IMR-90 (cell line): ENCODE data around the gene SORBS1. TPM values are rescaled to one million over a fixed set of nuclear protein-coding genes. Genes with fewer than 3 reads are reported as not detected.

Experiments
- ATAC-seq: fragments of 200-7000 bp; cut with Tn5 transposase; 2 replicates; pipeline ENCODE4 v1.9.1; 2020; ENCODE audit warnings: low read depth, mild to moderate bottlenecking, moderate library complexity
- BruUV-seq: library from RNA; stranded (reverse); fragments of 400-500 nt; replicated peaks from 2 replicates; lab custom pipeline; 2021; lab: Mats Ljungman, UMichigan
- CTCF ChIA-PET: fragments of 300-600 bp; formaldehyde crosslinking; extraction: SDS; loops from one replicate; lab custom pipeline; 2021; ENCODE audit warnings: antibody characterized with exemption; lab: Yijun Ruan, JAX
- POLR2A ChIA-PET: fragments of 300-600 bp; sonication (Branson Sonifier 250); formaldehyde crosslinking; loops from one replicate; lab custom pipeline; 2022; ENCODE audit warnings: antibody characterized with exemption; ENCODE audit not compliant: unreplicated experiment; lab: Charles Lee
- DNase-seq: peaks from one replicate; pipeline ENCODE4 v3.0.0; 2013
- H2AFZ ChIP-seq: replicated peaks from 2 replicates; pipeline ENCODE3; 2013; ENCODE audit warnings: low read length, mild to moderate bottlenecking; ENCODE audit not compliant: poor library complexity
- H2AK5ac ChIP-seq: 2 replicates; pipeline ENCODE4 v1.6.1; 2013; ENCODE audit warnings: low read depth, low read length, inconsistent platforms
- H2AK9ac ChIP-seq: replicated peaks from 2 replicates; pipeline ENCODE3; 2013; ENCODE audit warnings: mild to moderate bottlenecking, low read depth, low read length, moderate library complexity; ENCODE audit not compliant: poor library complexity
- H2BK120ac ChIP-seq: 2 replicates; pipeline ENCODE4 v1.6.1; 2013; ENCODE audit warnings: low read depth, low read length, inconsistent platforms
- H2BK15ac ChIP-seq: 3 replicates; pipeline ENCODE4 v1.6.1; 2013; ENCODE audit warnings: low read depth, low read length, inconsistent platforms
- H2BK20ac ChIP-seq: 2 replicates; pipeline ENCODE4 v1.6.1; 2013; ENCODE audit warnings: low read depth, mild to moderate bottlenecking, inconsistent platforms, low read length, moderate library complexity
- H2BK5ac ChIP-seq: 2 replicates; pipeline ENCODE4 v1.6.1; 2013; ENCODE audit warnings: mild to moderate bottlenecking, low read depth, low read length, inconsistent platforms; ENCODE audit not compliant: poor library complexity, severe bottlenecking
- H3K14ac ChIP-seq: replicated peaks from 2 replicates; pipeline ENCODE4 v1.6.1; 2013; ENCODE audit warnings: low read depth, low read length, inconsistent platforms
- H3K18ac ChIP-seq: 2 replicates; pipeline ENCODE4 v1.6.1; 2013; ENCODE audit warnings: low read depth, low read length, control low read depth
- H3K23ac ChIP-seq: 2 replicates; pipeline ENCODE4 v1.6.1; 2013; ENCODE audit warnings: low read depth, low read length, inconsistent platforms
- H3K27ac ChIP-seq: 2 replicates; pipeline ENCODE4 v1.5.1; 2013; ENCODE audit warnings: mild to moderate bottlenecking, control low read depth, low read length; ENCODE audit not compliant: insufficient read depth
- H3K27me3 ChIP-seq: 2 replicates; pipeline ENCODE4 v1.6.1; 2013; ENCODE audit warnings: low read length; ENCODE audit not compliant: control insufficient read depth, insufficient read depth
- H3K36me3 ChIP-seq: 2 replicates; pipeline ENCODE4 v1.6.1; 2013; ENCODE audit warnings: low read length, mixed read lengths; ENCODE audit not compliant: control insufficient read depth, insufficient read depth
- H3K4ac ChIP-seq: 2 replicates; pipeline ENCODE4 v1.6.1; 2013; ENCODE audit warnings: low read depth, low read length, inconsistent platforms
- H3K4me1 ChIP-seq: 2 replicates; pipeline ENCODE4 v1.6.1; 2013; ENCODE audit warnings: low read length, mixed read lengths; ENCODE audit not compliant: control insufficient read depth, insufficient read depth
- H3K4me2 ChIP-seq: 2 replicates; pipeline ENCODE4 v1.6.1; 2013; ENCODE audit warnings: low read depth, mild to moderate bottlenecking, control low read depth, low read length, moderate library complexity
- H3K4me3 ChIP-seq: 2 replicates; pipeline ENCODE4 v1.5.1; 2013; ENCODE audit warnings: low read depth, mild to moderate bottlenecking, control low read depth, low read length, moderate library complexity; ENCODE audit not compliant: insufficient read depth
- H3K56ac ChIP-seq: 2 replicates; pipeline ENCODE4 v1.6.1; 2013; ENCODE audit warnings: low read length, inconsistent platforms; ENCODE audit not compliant: insufficient read depth; ENCODE audit errors: extremely low read depth
- H3K79me1 ChIP-seq, 2 experiments: 2 replicates each; pipeline ENCODE4 v1.6.1; 2013; ENCODE audit warnings: low read length in 2 of 2, inconsistent platforms in 1 of 2, low read depth in 1 of 2
- H3K9ac ChIP-seq: 2 replicates; pipeline ENCODE4 v1.6.1; 2013; ENCODE audit warnings: low read depth, low read length, control low read depth
- H3K9me1 ChIP-seq: 2 replicates; pipeline ENCODE4 v1.6.1; 2013; ENCODE audit warnings: low read length, inconsistent platforms; ENCODE audit not compliant: insufficient read depth
- H3K9me3 ChIP-seq: 2 replicates; pipeline ENCODE4 v1.6.1; 2013; ENCODE audit warnings: low read length; ENCODE audit not compliant: control insufficient read depth, insufficient read depth
- H4K20me1 ChIP-seq: 2 replicates; pipeline ENCODE4 v1.6.1; 2013; ENCODE audit warnings: low read length, inconsistent platforms; ENCODE audit not compliant: insufficient read depth
- H4K5ac ChIP-seq: 2 replicates; pipeline ENCODE4 v1.6.1; 2013; ENCODE audit warnings: mild to moderate bottlenecking, low read depth, low read length, control low read depth
- H4K8ac ChIP-seq, 2 experiments: 2 replicates each; pipeline ENCODE4 v1.6.1; 2013; ENCODE audit warnings: low read depth in 2 of 2, low read length in 2 of 2, control low read depth in 1 of 2, inconsistent platforms in 1 of 2
- H4K91ac ChIP-seq: 2 replicates; pipeline ENCODE4 v1.6.1; 2013; ENCODE audit warnings: low read depth, low read length, inconsistent platforms; ENCODE audit not compliant: insufficient read depth
- BHLHE40 ChIP-seq: fragments of 150-350 bp; IDR thresholded peaks from 2 replicates; pipeline ENCODE4 v1.6.1; 2016; ENCODE audit warnings: mild to moderate bottlenecking, low read depth, low read length
- CEBPB ChIP-seq: IDR thresholded peaks from 2 replicates; pipeline ENCODE4 v1.6.1; 2012; ENCODE audit warnings: low read depth, low read length, improper control_type of control experiment
- CHD1 ChIP-seq: IDR thresholded peaks from 2 replicates; pipeline ENCODE4 v1.6.1; 2012; ENCODE audit warnings: low read depth, low read length, improper control_type of control experiment
- CTCF ChIP-seq: conservative IDR thresholded peaks from 2 replicates; pipeline ENCODE4 v1.5.1; 2012; ENCODE audit warnings: mild to moderate bottlenecking, low read depth, low read length, improper control_type of control experiment
- ELK1 ChIP-seq: fragments of 150-350 bp; IDR thresholded peaks from 2 replicates; pipeline ENCODE4 v1.6.1; 2016; ENCODE audit warnings: low read depth, mild to moderate bottlenecking, low read length, moderate library complexity, borderline replicate concordance
- FOS ChIP-seq: fragments of 150-350 bp; IDR thresholded peaks from 2 replicates; pipeline ENCODE4 v1.6.1; 2016; ENCODE audit warnings: low read depth, low read length
- MAFK ChIP-seq: IDR thresholded peaks from 2 replicates; pipeline ENCODE4 v1.6.1; 2012; ENCODE audit warnings: low read depth, low read length, improper control_type of control experiment
- MAZ ChIP-seq: IDR thresholded peaks from 2 replicates; pipeline ENCODE4 v1.6.1; 2012; ENCODE audit warnings: low read depth, mild to moderate bottlenecking, low read length, improper control_type of control experiment, moderate library complexity, borderline replicate concordance
- MXI1 ChIP-seq: IDR thresholded peaks from 2 replicates; pipeline ENCODE4 v1.6.1; 2012; ENCODE audit warnings: low read depth, mild to moderate bottlenecking, low read length, moderate library complexity, borderline replicate concordance
- NFE2L2 ChIP-seq: fragments of 150-350 bp; IDR thresholded peaks from 2 replicates; pipeline ENCODE4 v1.6.1; 2016; ENCODE audit warnings: low read depth, mild to moderate bottlenecking, low read length
- POLR2A ChIP-seq: IDR thresholded peaks from 2 replicates; pipeline ENCODE4 v1.6.1; 2012; ENCODE audit warnings: mild to moderate bottlenecking, low read depth, low read length
- RAD21 ChIP-seq: IDR thresholded peaks from 2 replicates; pipeline ENCODE4 v1.6.1; 2012; ENCODE audit warnings: low read length, improper control_type of control experiment
- RCOR1 ChIP-seq: IDR thresholded peaks from 2 replicates; pipeline ENCODE4 v1.6.1; 2012; ENCODE audit warnings: mild to moderate bottlenecking, low read length, improper control_type of control experiment; ENCODE audit not compliant: insufficient replicate concordance
- RFX5 ChIP-seq: IDR thresholded peaks from 2 replicates; pipeline ENCODE4 v1.8.0; 2012; ENCODE audit warnings: low read depth, mild to moderate bottlenecking, low read length, moderate library complexity
- SMC3 ChIP-seq: fragments of 150-350 bp; IDR thresholded peaks from 2 replicates; pipeline ENCODE4 v1.6.1; 2016; ENCODE audit warnings: low read depth, mild to moderate bottlenecking, antibody characterized with exemption, low read length, moderate library complexity
- USF2 ChIP-seq: fragments of 150-350 bp; IDR thresholded peaks from 2 replicates; pipeline ENCODE4 v1.6.1; 2017; ENCODE audit warnings: mild to moderate bottlenecking, antibody characterized with exemption, low read length, low read depth
- WGBS, 2 experiments: methylation state at CpG; one replicate each; pipeline versions ENCODE4 v1.1.5 to v1.1.7; 2013; ENCODE audit warnings: missing lambda C conversion rate in 2 of 2; ENCODE audit not compliant: insufficient read length in 1 of 2; ENCODE audit errors: extremely low coverage in 2 of 2; 5-methylcytosine and 5-hydroxymethylcytosine counted together
- dilution Hi-C: fragments of 300-500 bp; cut with HindIII; formaldehyde crosslinking; loops from one replicate; pipeline ENCODE4 v1.14.3; 2018; ENCODE audit warnings: low sequenced_read_pairs; ENCODE audit not compliant: unreplicated experiment
- in situ Hi-C: fragments of 300-500 bp; cut with MboI; formaldehyde crosslinking; loops from 3 replicates; pipeline ENCODE4 v1.14.3; 2019; ENCODE audit warnings: low sequenced_read_pairs, inconsistent platforms, mixed read lengths
- intact Hi-C: fragments of 100-400 bp; cut with micrococcal nuclease; formaldehyde crosslinking; loops from 2 replicates; pipeline ENCODE4 v1.10.0; 2022
- polyA plus RNA-seq, 3 experiments: library from polyadenylated mRNA; depleted of rRNA; stranded (reverse); fragments of >200 nt; gene quantifications; 2 replicates each; pipeline ENCODE4 v1.2.3, GENCODE V29; 2012; ENCODE audit warnings: low replicate concordance in 1 of 3
- total RNA-seq: library from RNA; depleted of rRNA; stranded (reverse); fragments of >200 nt; gene quantifications from 2 replicates; pipeline ENCODE4 v1.2.3, GENCODE V29; 2012

Gene SORBS1
- total and polyA plus RNA-seq, 2 of the 4 experiments (the other 2 are of a cell fraction): 0.18 to 0.32 TPM

- Histone ChIP-seq H3K36me3 (peaks cover 13% of the 10 kb centered on the region), H3K56ac (no peak overlapping the region), H3K79me1 (no peaks in the 10 kb centered on the region), H2BK15ac (no peak overlapping the region), H2AK9ac (no peak overlapping the region), H3K4me1 (no peaks in the 10 kb centered on the region; the same call in 1 of the 2 replicates), H3K9me1 (no peaks in the 10 kb centered on the region), H3K9ac (no peak overlapping the region), H3K27me3 (peaks cover 2% of the 10 kb centered on the region; the same call in 1 of the 2 replicates), H4K20me1 (no peaks in the 10 kb centered on the region), H3K4me2 (no peak overlapping the region), H3K14ac (no peak overlapping the region), H2BK5ac (no peak overlapping the region), H2AFZ (no peak overlapping the region), H3K27ac (no peak overlapping the region), H4K8ac (no peak overlapping the region), H4K91ac (no peak overlapping the region), H2AK5ac (no peak overlapping the region), H2BK120ac (no peak overlapping the region), H3K4ac (no peak overlapping the region), H4K5ac (no peak overlapping the region), H3K23ac (no peak overlapping the region), H3K18ac (no peak overlapping the region), H2BK20ac (no peak overlapping the region), H3K4me3 (no peak overlapping the region), H3K9me3 (no peaks in the 10 kb centered on the region)
- CTCF ChIA-PET: interaction anchor here (1.3 kb wide), 2 partner anchors 11 to 228 kb away, joined by 3 to 6 read pairs; no protein-coding TSS in a partner anchor
- intact Hi-C loops (loop anchor here (5.0 kb wide), 1 partner anchor 420 kb away; no protein-coding TSS in a partner anchor), in situ Hi-C loops (loop anchor here (5.0 to 10.0 kb wide), 2 partner anchors 170 to 468 kb away; no protein-coding TSS in a partner anchor), dilution Hi-C loops (no loop called here)
- POLR2A ChIA-PET: interaction anchor here (0.5 kb wide), 1 partner anchor 331 kb away, joined by 12 read pairs; no protein-coding TSS in a partner anchor
- ATAC-seq (no peak), DNase-seq (no peak)
- 80% methylated on average over 2 of the region's 6 CpGs; no CpG with 5 or more reads in 1 of the 2 experiments for WGBS, 2 experiments
- no peak for TF ChIP-seq CTCF
- no peak for TF ChIP-seq MAFK
- no peak for TF ChIP-seq USF2
- TF ChIP-seq RFX5: no peak
- TF ChIP-seq RAD21: no peak
- no peak for TF ChIP-seq BHLHE40
- TF ChIP-seq MAZ: no peak
- TF ChIP-seq CEBPB: no peak
- TF ChIP-seq RCOR1: no peak
- no peak for TF ChIP-seq MXI1
- TF ChIP-seq CHD1: no peak
- no peak for TF ChIP-seq FOS
- no peak for TF ChIP-seq ELK1
- no peak for TF ChIP-seq NFE2L2
- no peak for TF ChIP-seq SMC3
- no peak for TF ChIP-seq POLR2A
- BruUV-seq: no TSS peak
These were observed 41.2 kb upstream of the SORBS1 start for GRCh38 chr10:95602382-95602781.
